ENCODE measurements around the gene RBMX.

GRCh38 chrX:136847874-136848273 is 32.7 kb downstream of the RBMX start:
- TF ChIP-seq CTCF (IDR thresholded peaks at IDR 0.05) (no peak), POLR2AphosphoS5 (IDR thresholded peaks at IDR 0.05) (no peak), POLR2A (IDR thresholded peaks at IDR 0.05) (no peak)
